ENCODE measurements around the gene REEP3. TPM values are rescaled to one million over a fixed set of nuclear protein-coding genes. Genes with fewer than 3 reads are reported as not detected.

The REEP3 gene
- total RNA-seq, 1 experiment from 2014 or later = 135 TPM

- no peaks in the 10 kb centered on the region for H3K9me3 ChIP-seq (ENCODE audit: control insufficient read depth, insufficient read depth, low read depth, low read length)
- H3K4me3 ChIP-seq (ENCODE audit: low read depth in 2 of 2, low read length in 2 of 2) = no peak overlapping the region
- in situ Hi-C loops (cut with HindIII; ENCODE audit: low pct_unique_long_range_greater_than_20kb, low sequenced_read_pairs) (no loop called here), intact Hi-C loops (cut with micrococcal nuclease; ENCODE audit: unreplicated experiment) (no loop called here)
- ATAC-seq = no peak
- no peaks in the 10 kb centered on the region for H3K27me3 ChIP-seq (ENCODE audit: control insufficient read depth, insufficient read depth, low read length)
- H3K27ac ChIP-seq (ENCODE audit: low read length) = no peak overlapping the region
- no TSS peak for BruUV-seq (replicated peaks)
- no peak for DNase-seq (ENCODE audit: low read depth, low spot score)
- CTCF ChIA-PET = no interaction called here
- H3K4me1 ChIP-seq (ENCODE audit: control insufficient read depth, insufficient read depth, low read length) = peaks cover 11% of the 10 kb centered on the region
- POLR2A ChIA-PET = no interaction called here
- H3K36me3 ChIP-seq (ENCODE audit: control insufficient read depth, insufficient read depth, low read length) = peaks cover 5% of the 10 kb centered on the region; the same call in 1 of the 2 replicates
- TF ChIP-seq CTCF (IDR thresholded peaks at IDR 0.05) = no peak
- no peak for TF ChIP-seq SIN3A (IDR thresholded peaks at IDR 0.05; ENCODE audit: borderline replicate concordance, insufficient read depth, low read depth, low read length)
- TF ChIP-seq, protein P1, sequence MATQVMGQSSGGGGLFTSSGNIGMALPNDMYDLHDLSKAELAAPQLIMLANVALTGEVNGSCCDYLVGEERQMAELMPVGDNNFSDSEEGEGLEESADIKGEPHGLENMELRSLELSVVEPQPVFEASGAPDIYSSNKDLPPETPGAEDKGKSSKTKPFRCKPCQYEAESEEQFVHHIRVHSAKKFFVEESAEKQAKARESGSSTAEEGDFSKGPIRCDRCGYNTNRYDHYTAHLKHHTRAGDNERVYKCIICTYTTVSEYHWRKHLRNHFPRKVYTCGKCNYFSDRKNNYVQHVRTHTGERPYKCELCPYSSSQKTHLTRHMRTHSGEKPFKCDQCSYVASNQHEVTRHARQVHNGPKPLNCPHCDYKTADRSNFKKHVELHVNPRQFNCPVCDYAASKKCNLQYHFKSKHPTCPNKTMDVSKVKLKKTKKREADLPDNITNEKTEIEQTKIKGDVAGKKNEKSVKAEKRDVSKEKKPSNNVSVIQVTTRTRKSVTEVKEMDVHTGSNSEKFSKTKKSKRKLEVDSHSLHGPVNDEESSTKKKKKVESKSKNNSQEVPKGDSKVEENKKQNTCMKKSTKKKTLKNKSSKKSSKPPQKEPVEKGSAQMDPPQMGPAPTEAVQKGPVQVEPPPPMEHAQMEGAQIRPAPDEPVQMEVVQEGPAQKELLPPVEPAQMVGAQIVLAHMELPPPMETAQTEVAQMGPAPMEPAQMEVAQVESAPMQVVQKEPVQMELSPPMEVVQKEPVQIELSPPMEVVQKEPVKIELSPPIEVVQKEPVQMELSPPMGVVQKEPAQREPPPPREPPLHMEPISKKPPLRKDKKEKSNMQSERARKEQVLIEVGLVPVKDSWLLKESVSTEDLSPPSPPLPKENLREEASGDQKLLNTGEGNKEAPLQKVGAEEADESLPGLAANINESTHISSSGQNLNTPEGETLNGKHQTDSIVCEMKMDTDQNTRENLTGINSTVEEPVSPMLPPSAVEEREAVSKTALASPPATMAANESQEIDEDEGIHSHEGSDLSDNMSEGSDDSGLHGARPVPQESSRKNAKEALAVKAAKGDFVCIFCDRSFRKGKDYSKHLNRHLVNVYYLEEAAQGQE (IDR thresholded peaks at IDR 0.05; ENCODE audit: insufficient read depth in 1 of 2, low read depth in 2 of 2, low read length in 1 of 2) = no peak
- TF ChIP-seq TCF7L2 (IDR thresholded peaks at IDR 0.05; ENCODE audit: low read depth, low read length) = no peak
- TF ChIP-seq POLR2AphosphoS5 (IDR thresholded peaks at IDR 0.05; ENCODE audit: low read depth, low read length) = no peak
Measured at GRCh38 chr10:63576501-63576900, 55.3 kb downstream of the REEP3 start.

GRCh38 chr10:63578501-63578900 lies 57.3 kb downstream of the REEP3 start:
- H3K4me3 ChIP-seq (ENCODE audit: low read depth in 2 of 2, low read length in 2 of 2) = no peak overlapping the region
- H3K27me3 ChIP-seq (ENCODE audit: control insufficient read depth, insufficient read depth, low read length) = no peaks in the 10 kb centered on the region
- peaks cover 5% of the 10 kb centered on the region; the same call in 1 of the 2 replicates for H3K36me3 ChIP-seq (ENCODE audit: control insufficient read depth, insufficient read depth, low read length)
- TF ChIP-seq, protein P1 (IDR thresholded peaks at IDR 0.05; ENCODE audit: insufficient read depth in 1 of 2, low read depth in 2 of 2, low read length in 1 of 2) = no peak
- TF ChIP-seq POLR2AphosphoS5 (IDR thresholded peaks at IDR 0.05; ENCODE audit: low read depth, low read length) (no peak), TCF7L2 (IDR thresholded peaks at IDR 0.05; ENCODE audit: low read depth, low read length) (no peak), CTCF (IDR thresholded peaks at IDR 0.05) (no peak), SIN3A (IDR thresholded peaks at IDR 0.05; ENCODE audit: borderline replicate concordance, insufficient read depth, low read depth, low read length) (no peak)
- no peaks in the 10 kb centered on the region for H3K9me3 ChIP-seq (ENCODE audit: control insufficient read depth, insufficient read depth, low read depth, low read length)
- peaks cover 6% of the 10 kb centered on the region for H3K4me1 ChIP-seq (ENCODE audit: control insufficient read depth, insufficient read depth, low read length)
- POLR2A ChIA-PET = interaction anchor here (0.6 kb wide), 1 partner anchor 32 kb away, joined by 14 read pairs; no protein-coding TSS in a partner anchor
- in situ Hi-C loops (cut with HindIII; ENCODE audit: low pct_unique_long_range_greater_than_20kb, low sequenced_read_pairs) = no loop called here
- BruUV-seq (replicated peaks) = no TSS peak
- intact Hi-C loops (cut with micrococcal nuclease; ENCODE audit: unreplicated experiment) = no loop called here
- CTCF ChIA-PET = no interaction called here
- no peak for DNase-seq (ENCODE audit: low read depth, low spot score)
- H3K27ac ChIP-seq (ENCODE audit: low read length) = no peak overlapping the region
- ATAC-seq = no peak
